ENCODE data around the gene BAMBI. TPM values are rescaled to one million over a fixed set of nuclear protein-coding genes. Genes with fewer than 3 reads are reported as not detected.

BAMBI gene
- polyA plus RNA-seq, 2 of the 4 experiments (the other 2 are of a cell fraction), result 25.6 to 40.5 TPM

- no peak for TF ChIP-seq REST (IDR thresholded peaks at IDR 0.05)
- no peak for TF ChIP-seq CHD2 (IDR thresholded peaks at IDR 0.05; ENCODE audit: low read length, partially characterized antibody)
- TF ChIP-seq NFE2L2 (conservative IDR thresholded peaks at IDR 0.05; ENCODE audit: low read length), result no peak
- no peak for TF ChIP-seq BHLHE40 (IDR thresholded peaks at IDR 0.05; ENCODE audit: low read depth, low read length)
- no peak for TF ChIP-seq NPAS2 (CRISPR knock-in tag; IDR thresholded peaks at IDR 0.05; ENCODE audit: borderline replicate concordance)
- no peak for TF ChIP-seq ZSCAN20 (CRISPR knock-in tag; IDR thresholded peaks at IDR 0.05)
- TF ChIP-seq HES2 (IDR thresholded peaks at IDR 0.05), result no peak
Measured at GRCh38 chr10:28728366-28728765, 51.0 kb downstream of the BAMBI start (continued).

- Histone ChIP-seq H3K27ac (peak overlapping the region in 1 of 2 experiments; percentile 66; a peak in 2 of 6 replicates), H3K4me1 (peaks cover 12% of the 10 kb centered on the region; the same call in 2 of the 3 replicates), H3K9me3 (peaks cover 7% of the 10 kb centered on the region), H3K4me3 (no peak overlapping the region), H3K4me2 (peak overlapping the region; percentile 3; the same call in 1 of the 3 replicates)
- 76% methylated on average over 7 of the region's 7 CpGs for WGBS (ENCODE audit: missing lambda C conversion rate)
- DNase-seq (ENCODE audit: low read depth in 1 of 2, low spot score in 1 of 2), result no peak
- CTCF ChIA-PET, result interaction anchor here (0.6 to 0.7 kb wide), 2 partner anchors 15 to 258 kb away, joined by 3 to 5 read pairs; no protein-coding TSS in a partner anchor
- no peak for ATAC-seq
- FAIRE-seq, result no peak
- TF ChIP-seq HOXB13 (CRISPR knock-in tag; IDR thresholded peaks at IDR 0.05; ENCODE audit: low read depth), result no peak
- no peak for TF ChIP-seq ZNF302 (CRISPR knock-in tag; IDR thresholded peaks at IDR 0.05)
- TF ChIP-seq JUNB (IDR thresholded peaks at IDR 0.05), result no peak
- TF ChIP-seq GATA3 (IDR thresholded peaks at IDR 0.05; ENCODE audit: borderline replicate concordance), result no peak
- TF ChIP-seq ATOH8 (CRISPR knock-in tag; IDR thresholded peaks at IDR 0.05; ENCODE audit: low read depth), result no peak
- no peak for TF ChIP-seq MAZ (IDR thresholded peaks at IDR 0.05; ENCODE audit: borderline replicate concordance, low read depth, low read length)
- TF ChIP-seq EHF (CRISPR knock-in tag; IDR thresholded peaks at IDR 0.05), result no peak
- TF ChIP-seq CBX2 (IDR thresholded peaks at IDR 0.05; ENCODE audit: borderline replicate concordance, low read depth), result no peak
- TF ChIP-seq PBX3 (IDR thresholded peaks at IDR 0.05), result no peak
- TF ChIP-seq CBX8 (IDR thresholded peaks at IDR 0.05), result no peak
- TF ChIP-seq ZC3H11A (IDR thresholded peaks at IDR 0.05), result no peak
- no peak for TF ChIP-seq ZSCAN20 (CRISPR knock-in tag; IDR thresholded peaks at IDR 0.05)
- TF ChIP-seq SREBF2 (IDR thresholded peaks at IDR 0.05), result no peak
- no peak for TF ChIP-seq POLR2AphosphoS2 (conservative IDR thresholded peaks at IDR 0.05; ENCODE audit: low read length)
- TF ChIP-seq CHD2 (IDR thresholded peaks at IDR 0.05; ENCODE audit: low read length, partially characterized antibody), result no peak
- TF ChIP-seq CHD4 (IDR thresholded peaks at IDR 0.05; ENCODE audit: borderline replicate concordance), result no peak
- no peak for TF ChIP-seq BCL3 (IDR thresholded peaks at IDR 0.05)
- TF ChIP-seq CEBPB (IDR thresholded peaks at IDR 0.05), result no peak
- POLR2A ChIA-PET, result no interaction called here
Measured at GRCh38 chr10:28730031-28730778, 52.9 kb downstream of the BAMBI start.

All from A549 (cell line).